Natural killer cell treated with Interleukin-12 subunit alpha and Interleukin-12 subunit beta and Interleukin-15 and Interleukin-18, amount 100 ng/mL, for 72 hours (primary cell): ENCODE data around the gene BRD3OS. TPM values are rescaled to one million over a fixed set of nuclear protein-coding genes. Genes with fewer than 3 reads are reported as not detected.
A peak's percentile ranks its signal among the peaks of the same experiment; 100 is the strongest.

Source experiments
- ATAC-seq, 2 donors: fragments of 150-1000 bp; cut with Tn5 transposase in 1 of 2; sonication (Bioruptor Pico), chemical (Tn5 transposase) in 1 of 2; 2 replicates each; pipeline ENCODE4 v1.10.0; 2021
- DNase-seq: peaks from one replicate; pipeline ENCODE4 v3.0.0; 2022; ENCODE audit warnings: low spot score
- H3K27ac Mint-ChIP-seq, 2 donors: 1 replicate in 1 of 2; 2 replicates in 1 of 2; pipeline ENCODE4 v1.8.0; 2022; ENCODE audit warnings: mixed read lengths in 2 of 2, mild to moderate bottlenecking in 1 of 2, moderate library complexity in 1 of 2
- H3K27me3 Mint-ChIP-seq, 2 donors: 1 replicate in 1 of 2; 2 replicates in 1 of 2; pipeline ENCODE4 v1.8.0; 2022; ENCODE audit warnings: mixed read lengths in 2 of 2
- H3K36me3 Mint-ChIP-seq: one replicate; pipeline ENCODE4 v1.8.0; 2022; ENCODE audit warnings: mixed read lengths
- H3K4me1 Mint-ChIP-seq, 2 donors: 1 replicate in 1 of 2; 2 replicates in 1 of 2; pipeline ENCODE4 v1.8.0; 2022; ENCODE audit warnings: low read depth in 2 of 2, mixed read lengths in 2 of 2, mild to moderate bottlenecking in 1 of 2
- H3K4me3 Mint-ChIP-seq: one replicate; pipeline ENCODE4 v1.8.0; 2022; ENCODE audit warnings: mixed read lengths
- H3K9me3 Mint-ChIP-seq: 2 replicates; pipeline ENCODE4 v1.8.0; 2022; ENCODE audit warnings: mixed read lengths
- total RNA-seq, 2 donors: library from RNA; stranded (reverse); gene quantifications; one replicate each; pipeline ENCODE4 v1.2.3, GENCODE V29; 2022

BRD3OS gene
- total RNA-seq, 2 donors from 2014 or later: 9.6 to 10.7 TPM

- ATAC-seq: peak in 1 of 2 donors; percentile 45
- Mint-ChIP-seq H3K36me3 (peaks cover 5% of the 10 kb centered on the region), H3K4me3 (no peak overlapping the region), H3K27me3 (no peaks in the 10 kb centered on the region), H3K9me3 (no peaks in the 10 kb centered on the region), H3K4me1 (no peaks in the 10 kb centered on the region), H3K27ac (no peak overlapping the region)
- DNase-seq: peak; percentile 58
Measured at GRCh38 chr9:134040176-134040565, 14.9 kb downstream of the BRD3OS start.

GRCh38 chr9:134040781-134041648, 15.7 kb downstream of the BRD3OS start:
- Mint-ChIP-seq H3K36me3 (peaks cover 5% of the 10 kb centered on the region), H3K27me3 (no peaks in the 10 kb centered on the region), H3K27ac (no peak overlapping the region), H3K4me3 (no peak overlapping the region), H3K4me1 (no peaks in the 10 kb centered on the region), H3K9me3 (no peaks in the 10 kb centered on the region)
- peak; percentile 59 for DNase-seq
- ATAC-seq: peak in 1 of 2 donors; percentile 17

- Mint-ChIP-seq H3K27me3 (no peaks in the 10 kb centered on the region), H3K4me3 (no peak overlapping the region), H3K4me1 (no peaks in the 10 kb centered on the region), H3K36me3 (peaks cover 5% of the 10 kb centered on the region), H3K9me3 (no peaks in the 10 kb centered on the region), H3K27ac (no peak overlapping the region)
- ATAC-seq (no peak), DNase-seq (no peak)
Measured at GRCh38 chr9:134041649-134041962, 16.3 kb downstream of the BRD3OS start.

- no peaks in the 10 kb centered on the region for H3K9me3 Mint-ChIP-seq
- no peak for ATAC-seq
- no peaks in the 10 kb centered on the region for H3K4me1 Mint-ChIP-seq
- H3K27me3 Mint-ChIP-seq: no peaks in the 10 kb centered on the region
- no peak for DNase-seq
- H3K4me3 Mint-ChIP-seq: no peak overlapping the region
- H3K27ac Mint-ChIP-seq: no peak overlapping the region
- H3K36me3 Mint-ChIP-seq: peaks cover 5% of the 10 kb centered on the region
Measured at GRCh38 chr9:134043531-134043988, 18.3 kb downstream of the BRD3OS start.

GRCh38 chr9:134044944-134045343, 19.7 kb downstream of the BRD3OS start:
- Mint-ChIP-seq H3K9me3 (no peaks in the 10 kb centered on the region), H3K27ac (no peak overlapping the region), H3K27me3 (no peaks in the 10 kb centered on the region), H3K36me3 (no peaks in the 10 kb centered on the region), H3K4me3 (no peak overlapping the region), H3K4me1 (no peaks in the 10 kb centered on the region)
- no peak for ATAC-seq
- DNase-seq: no peak

GRCh38 chr9:134045841-134046544, 20.7 kb downstream of the BRD3OS start:
- Mint-ChIP-seq H3K4me3 (no peak overlapping the region), H3K4me1 (peaks cover 0 to under 1% of the 10 kb centered on the region in 2 donors), H3K27ac (no peak overlapping the region), H3K9me3 (no peaks in the 10 kb centered on the region), H3K27me3 (no peaks in the 10 kb centered on the region), H3K36me3 (no peaks in the 10 kb centered on the region)
- DNase-seq (no peak), ATAC-seq (no peak)

- H3K4me3 Mint-ChIP-seq: no peak overlapping the region
- peaks cover 4% of the 10 kb centered on the region for H3K36me3 Mint-ChIP-seq
- DNase-seq (peak; percentile 44), ATAC-seq (no peak)
- no peak overlapping the region for H3K27ac Mint-ChIP-seq
- H3K27me3 Mint-ChIP-seq: no peaks in the 10 kb centered on the region
- no peaks in the 10 kb centered on the region for H3K9me3 Mint-ChIP-seq
- peaks cover 0 to 2% of the 10 kb centered on the region in 2 donors for H3K4me1 Mint-ChIP-seq
Measured at GRCh38 chr9:134046894-134047681, 21.8 kb downstream of the BRD3OS start.

GRCh38 chr9:134047868-134048581, 22.7 kb downstream of the BRD3OS start:
- Mint-ChIP-seq H3K4me1 (peaks cover 0 to 2% of the 10 kb centered on the region in 2 donors), H3K36me3 (peaks cover 4% of the 10 kb centered on the region), H3K4me3 (no peak overlapping the region), H3K9me3 (no peaks in the 10 kb centered on the region), H3K27me3 (no peaks in the 10 kb centered on the region), H3K27ac (no peak overlapping the region)
- ATAC-seq (no peak), DNase-seq (peak; percentile 55)

- H3K27me3 Mint-ChIP-seq: no peaks in the 10 kb centered on the region
- no peak overlapping the region for H3K4me3 Mint-ChIP-seq
- no peaks in the 10 kb centered on the region for H3K9me3 Mint-ChIP-seq
- no peak for ATAC-seq
- peaks cover 4% of the 10 kb centered on the region for H3K36me3 Mint-ChIP-seq
- no peak overlapping the region for H3K27ac Mint-ChIP-seq
- DNase-seq: peak; percentile 47
- peaks cover 0 to 2% of the 10 kb centered on the region in 2 donors for H3K4me1 Mint-ChIP-seq
Measured at GRCh38 chr9:134048582-134048968, 23.3 kb downstream of the BRD3OS start.

GRCh38 chr9:134049236-134049635, 24.0 kb downstream of the BRD3OS start:
- Mint-ChIP-seq H3K36me3 (peaks cover 4% of the 10 kb centered on the region), H3K27me3 (no peaks in the 10 kb centered on the region), H3K9me3 (no peaks in the 10 kb centered on the region), H3K4me3 (no peak overlapping the region), H3K27ac (no peak overlapping the region), H3K4me1 (peaks cover 0 to 2% of the 10 kb centered on the region in 2 donors)
- ATAC-seq (no peak), DNase-seq (peak; percentile 51)

GRCh38 chr9:134049772-134050588, 24.7 kb downstream of the BRD3OS start:
- peaks cover 0 to 2% of the 10 kb centered on the region in 2 donors for H3K4me1 Mint-ChIP-seq
- H3K36me3 Mint-ChIP-seq: peaks cover 4% of the 10 kb centered on the region
- no peaks in the 10 kb centered on the region for H3K9me3 Mint-ChIP-seq
- peak; percentile 46 for DNase-seq
- H3K27ac Mint-ChIP-seq: no peak overlapping the region
- ATAC-seq: no peak
- no peaks in the 10 kb centered on the region for H3K27me3 Mint-ChIP-seq
- H3K4me3 Mint-ChIP-seq: no peak overlapping the region

- ATAC-seq (no peak), DNase-seq (peak; percentile 45)
- Mint-ChIP-seq H3K9me3 (no peaks in the 10 kb centered on the region), H3K36me3 (peaks cover 4% of the 10 kb centered on the region), H3K27ac (no peak overlapping the region), H3K4me1 (peaks cover 0 to 2% of the 10 kb centered on the region in 2 donors), H3K4me3 (no peak overlapping the region), H3K27me3 (no peaks in the 10 kb centered on the region)
Measured at GRCh38 chr9:134050726-134051125, 25.4 kb downstream of the BRD3OS start.
